ENCODE data around the gene HLA-DRB5.

Gene HLA-DRB5

GRCh38 chr6:32529697-32530430, at the start of gene HLA-DRB5:
HLA-DRB5 (minus strand) TSS chr6:32530287; CDS start chr6:32530224, 63 bp downstream.
- TF ChIP-seq FOXM1 (IDR thresholded peaks at IDR 0.05; ENCODE audit: borderline replicate concordance, low read depth) (no peak), CEBPB (IDR thresholded peaks at IDR 0.05) (no peak), RAD21 (IDR thresholded peaks at IDR 0.05; ENCODE audit: low read depth) (no peak), CREB1 (IDR thresholded peaks at IDR 0.05; ENCODE audit: low read depth) (no peak), ZBTB7A (IDR thresholded peaks at IDR 0.05; ENCODE audit: low read depth) (no peak), REST (IDR thresholded peaks at IDR 0.05; ENCODE audit: low read depth) (no peak), NFIC (IDR thresholded peaks at IDR 0.05) (no peak), EP300 (IDR thresholded peaks at IDR 0.05; ENCODE audit: borderline replicate concordance) (no peak), MAX (IDR thresholded peaks at IDR 0.05) (no peak), USF1 (IDR thresholded peaks at IDR 0.05) (no peak), TAF1 (IDR thresholded peaks at IDR 0.05; ENCODE audit: low read depth) (no peak)

- TF ChIP-seq NFIC (IDR thresholded peaks at IDR 0.05) (no peak), ZBTB7A (IDR thresholded peaks at IDR 0.05; ENCODE audit: low read depth) (no peak), CEBPB (IDR thresholded peaks at IDR 0.05) (no peak), USF1 (IDR thresholded peaks at IDR 0.05) (no peak), YY1 (IDR thresholded peaks at IDR 0.05; ENCODE audit: low read depth) (no peak), TAF1 (IDR thresholded peaks at IDR 0.05; ENCODE audit: low read depth) (no peak), TEAD4 (IDR thresholded peaks at IDR 0.05) (no peak), RAD21 (IDR thresholded peaks at IDR 0.05; ENCODE audit: low read depth) (no peak), EGR1 (IDR thresholded peaks at IDR 0.05) (no peak), MAX (IDR thresholded peaks at IDR 0.05) (no peak), CREB1 (IDR thresholded peaks at IDR 0.05; ENCODE audit: low read depth) (no peak), REST (IDR thresholded peaks at IDR 0.05; ENCODE audit: low read depth) (no peak), FOXM1 (IDR thresholded peaks at IDR 0.05; ENCODE audit: borderline replicate concordance, low read depth) (no peak), EP300 (IDR thresholded peaks at IDR 0.05; ENCODE audit: borderline replicate concordance) (no peak), TCF12 (IDR thresholded peaks at IDR 0.05; ENCODE audit: low read depth) (no peak)
Observed at GRCh38 chr6:32578962-32579361, 48.9 kb upstream of the HLA-DRB5 start.

- TF ChIP-seq USF1 (IDR thresholded peaks at IDR 0.05) (no peak), EP300 (IDR thresholded peaks at IDR 0.05; ENCODE audit: borderline replicate concordance) (no peak), FOXM1 (IDR thresholded peaks at IDR 0.05; ENCODE audit: borderline replicate concordance, low read depth) (no peak), CREB1 (IDR thresholded peaks at IDR 0.05; ENCODE audit: low read depth) (no peak)
Observed at GRCh38 chr6:32576250-32576649, 46.2 kb upstream of the HLA-DRB5 start.

GRCh38 chr6:32570363-32570905, 40.3 kb upstream of the HLA-DRB5 start:
- TF ChIP-seq TAF1 (IDR thresholded peaks at IDR 0.05; ENCODE audit: low read depth): no peak
- TF ChIP-seq CREB1 (IDR thresholded peaks at IDR 0.05; ENCODE audit: low read depth): no peak
- no peak for TF ChIP-seq USF1 (IDR thresholded peaks at IDR 0.05)
- TF ChIP-seq REST (IDR thresholded peaks at IDR 0.05; ENCODE audit: low read depth): no peak
- TF ChIP-seq RAD21 (IDR thresholded peaks at IDR 0.05; ENCODE audit: low read depth): no peak
- no peak for TF ChIP-seq TEAD4 (IDR thresholded peaks at IDR 0.05)
- TF ChIP-seq MAX (IDR thresholded peaks at IDR 0.05): no peak
- TF ChIP-seq EP300 (IDR thresholded peaks at IDR 0.05; ENCODE audit: borderline replicate concordance): no peak
- no peak for TF ChIP-seq YY1 (IDR thresholded peaks at IDR 0.05; ENCODE audit: low read depth)
- no peak for TF ChIP-seq TCF12 (IDR thresholded peaks at IDR 0.05; ENCODE audit: low read depth)
- TF ChIP-seq EGR1 (IDR thresholded peaks at IDR 0.05): no peak
- TF ChIP-seq FOXM1 (IDR thresholded peaks at IDR 0.05; ENCODE audit: borderline replicate concordance, low read depth): no peak
- no peak for TF ChIP-seq NFIC (IDR thresholded peaks at IDR 0.05)
- no peak for TF ChIP-seq CEBPB (IDR thresholded peaks at IDR 0.05)
- TF ChIP-seq ZBTB7A (IDR thresholded peaks at IDR 0.05; ENCODE audit: low read depth): no peak

Measured in Ishikawa (cell line).